SK-N-SH (cell line): ENCODE measurements around the gene CEACAM19. TPM values are rescaled to one million over a fixed set of nuclear protein-coding genes. Genes with fewer than 3 reads are reported as not detected.

Experiments
- CTCF ChIA-PET: fragments of 300-600, 350-600 bp; formaldehyde crosslinking; extraction: SDS; loops from one replicate; lab custom pipeline; 2021; lab: Yijun Ruan, JAX
- POLR2A ChIA-PET: fragments of 350-600 bp; sonication (Branson Sonifier 250); formaldehyde crosslinking; extraction: SDS; loops from one replicate; lab custom pipeline; 2020; ENCODE audit warnings: antibody characterized with exemption, inconsistent platforms; lab: Yijun Ruan, JAX
- DNase-seq: peaks from one replicate; pipeline ENCODE4 v3.0.0; 2012
- H2AFZ ChIP-seq: fragments of 200-600 bp; sonication (generic); 2 replicates; pipeline ENCODE4 v1.8.1; 2016; ENCODE audit warnings: antibody characterized with exemption, mild to moderate bottlenecking, low read depth
- H3F3A ChIP-seq: fragments of 200-600 bp; sonication (generic); replicated peaks from 2 replicates; pipeline ENCODE3; 2016; ENCODE audit warnings: antibody characterized with exemption, mild to moderate bottlenecking; ENCODE audit not compliant: insufficient read depth
- H3K27ac ChIP-seq, 2 experiments: fragments of 200-500 bp in 1 of 2; fragments of 200-600 bp in 1 of 2; sonication (Bioruptor generic) in 1 of 2; sonication (generic), shearing (Covaris generic) in 1 of 2; 2 replicates each; pipeline versions ENCODE4 v1.5.1 to v1.6.1; 2014 to 2016; ENCODE audit warnings: low read depth in 2 of 2, inconsistent platforms in 1 of 2, low read length in 1 of 2, mild to moderate bottlenecking in 1 of 2, mixed read lengths in 1 of 2
- H3K27me3 ChIP-seq: fragments of 200-600 bp; sonication (generic), shearing (Covaris generic); 2 replicates; pipeline ENCODE4 v1.6.1; 2016; ENCODE audit warnings: mixed run types; ENCODE audit not compliant: insufficient read depth
- H3K36me3 ChIP-seq, 2 experiments: fragments of 200-500 bp in 1 of 2; fragments of 200-600 bp in 1 of 2; sonication (Bioruptor generic) in 1 of 2; sonication (generic) in 1 of 2; replicated peaks in 1 of 2; 2 replicates each; pipeline versions ENCODE3 to v1.5.1; 2014 to 2016; ENCODE audit warnings: low read length in 1 of 2, mild to moderate bottlenecking in 1 of 2; ENCODE audit not compliant: insufficient read depth in 2 of 2, control insufficient read depth in 1 of 2
- H3K4me1 ChIP-seq, 2 experiments: fragments of 200-500 bp in 1 of 2; fragments of 200-600 bp in 1 of 2; sonication (Bioruptor generic) in 1 of 2; sonication (generic), shearing (Covaris generic) in 1 of 2; 2 replicates each; pipeline versions ENCODE4 v1.5.1 to v1.6.1; 2014 to 2016; ENCODE audit warnings: low read depth in 1 of 2, low read length in 1 of 2, mixed run types in 1 of 2; ENCODE audit not compliant: insufficient read depth in 2 of 2, control insufficient read depth in 1 of 2
- H3K4me2 ChIP-seq: fragments of 200-600 bp; sonication (generic), shearing (Covaris generic); 2 replicates; pipeline ENCODE4 v1.6.1; 2017; ENCODE audit warnings: mixed run types
- H3K4me3 ChIP-seq, 2 experiments: fragments of 200-500 bp in 1 of 2; fragments of 200-600 bp in 1 of 2; sonication (Bioruptor generic) in 1 of 2; sonication (generic), shearing (Covaris generic) in 1 of 2; 2 replicates each; pipeline versions ENCODE4 v1.5.1 to v1.8.1; 2014 to 2016; ENCODE audit warnings: low read depth in 2 of 2, inconsistent platforms in 1 of 2, low read length in 1 of 2, mild to moderate bottlenecking in 1 of 2, mixed read lengths in 1 of 2, moderate library complexity in 1 of 2
- H3K79me2 ChIP-seq: fragments of 200-600 bp; sonication (generic); 2 replicates; pipeline ENCODE4 v1.8.1; 2017; ENCODE audit warnings: mild to moderate bottlenecking; ENCODE audit not compliant: insufficient read depth
- H3K9ac ChIP-seq: fragments of 200-600 bp; sonication (generic); 2 replicates; pipeline ENCODE4 v1.6.1; 2017; ENCODE audit warnings: mixed run types
- H3K9me2 ChIP-seq: fragments of 200-600 bp; sonication (generic); 2 replicates; pipeline ENCODE4 v1.6.1; 2017; ENCODE audit warnings: mixed run types
- H3K9me3 ChIP-seq: fragments of 200-600 bp; sonication (generic); 2 replicates; pipeline ENCODE4 v1.6.1; 2017; ENCODE audit warnings: mixed run types, mild to moderate bottlenecking, moderate library complexity
- H4K20me1 ChIP-seq: fragments of 200-600 bp; sonication (generic); 2 replicates; pipeline ENCODE4 v1.6.1; 2017; ENCODE audit warnings: mild to moderate bottlenecking, mixed run types; ENCODE audit not compliant: insufficient read depth
- CHD2 ChIP-seq: fragments of 150-350 bp; IDR thresholded peaks from 2 replicates; pipeline ENCODE4 v1.6.1; 2018; ENCODE audit warnings: low read length; ENCODE audit not compliant: partially characterized antibody
- EZH2phosphoT487 ChIP-seq: fragments of 200-600 bp; sonication (generic); IDR thresholded peaks from 2 replicates; pipeline ENCODE4 v1.6.1; 2017; ENCODE audit warnings: low read depth, mixed run types, mild to moderate bottlenecking, antibody characterized with exemption, moderate library complexity, borderline replicate concordance
- FOXJ3 ChIP-seq: sonication (generic); formaldehyde crosslinking; IDR thresholded peaks from 2 replicates; pipeline ENCODE4 v1.5.1; 2020; ENCODE audit warnings: mild to moderate bottlenecking, missing genetic modification reagents
- MEF2A ChIP-seq: IDR thresholded peaks from 2 replicates; pipeline ENCODE4 v1.4.0; 2012; ENCODE audit warnings: low read depth, borderline replicate concordance
- MXI1 ChIP-seq: IDR thresholded peaks from 2 replicates; pipeline ENCODE4 v1.6.1; 2012; ENCODE audit warnings: mild to moderate bottlenecking, low read depth, low read length, improper control_type of control experiment
- NRF1 ChIP-seq: IDR thresholded peaks from 2 replicates; pipeline ENCODE4 v1.6.1; 2012; ENCODE audit warnings: low read depth, mild to moderate bottlenecking, low read length
- POLR2AphosphoS5 ChIP-seq: IDR thresholded peaks from 2 replicates; pipeline ENCODE4 v1.6.1; 2012; ENCODE audit warnings: low read depth, low read length
- RCOR1 ChIP-seq: fragments of 150-350 bp; IDR thresholded peaks from 2 replicates; pipeline ENCODE4 v1.6.1; 2017; ENCODE audit warnings: antibody characterized with exemption, low read length
- SIN3A ChIP-seq: IDR thresholded peaks from 2 replicates; pipeline ENCODE4 v1.6.1; 2012; ENCODE audit warnings: low read depth, mild to moderate bottlenecking, low read length, moderate library complexity, borderline replicate concordance
- TAF1 ChIP-seq: IDR thresholded peaks from 2 replicates; pipeline ENCODE4 v1.6.1; 2012; ENCODE audit warnings: low read depth, mild to moderate bottlenecking, low read length, moderate library complexity, borderline replicate concordance
- WGBS: methylation state at CpG from one replicate; pipeline ENCODE4 v1.1.6; 2017; ENCODE audit warnings: low lambda C conversion rate; 5-methylcytosine and 5-hydroxymethylcytosine counted together
- polyA plus RNA-seq, 3 experiments: library from polyadenylated mRNA; depleted of rRNA; stranded (reverse); fragments of >200 nt; gene quantifications; 2 replicates each; pipeline ENCODE4 v1.2.3, GENCODE V29; 2012
- TF ChIP-seq, protein P1 (sequence below): fragments of 150-350 bp; IDR thresholded peaks from 2 replicates; pipeline ENCODE4 v1.6.1; 2017; ENCODE audit warnings: antibody characterized with exemption, low read length, low read depth, borderline replicate concordance
- TF ChIP-seq, protein P2 (sequence below): IDR thresholded peaks from 2 replicates; pipeline ENCODE4 v1.4.0; 2012; ENCODE audit warnings: low read depth, borderline replicate concordance
- TF ChIP-seq, protein P3 (sequence below): fragments of 200-600 bp; sonication (generic); IDR thresholded peaks from 2 replicates; pipeline ENCODE4 v1.6.1; 2017; ENCODE audit warnings: antibody characterized with exemption, mild to moderate bottlenecking, moderate library complexity
- TF ChIP-seq, protein P4 (sequence below): IDR thresholded peaks from 2 replicates; pipeline ENCODE4; 2012

Gene CEACAM19
- polyA plus RNA-seq, 1 of the 3 experiments (the other 2 are of a cell fraction), result 2.0 TPM

DNA sequence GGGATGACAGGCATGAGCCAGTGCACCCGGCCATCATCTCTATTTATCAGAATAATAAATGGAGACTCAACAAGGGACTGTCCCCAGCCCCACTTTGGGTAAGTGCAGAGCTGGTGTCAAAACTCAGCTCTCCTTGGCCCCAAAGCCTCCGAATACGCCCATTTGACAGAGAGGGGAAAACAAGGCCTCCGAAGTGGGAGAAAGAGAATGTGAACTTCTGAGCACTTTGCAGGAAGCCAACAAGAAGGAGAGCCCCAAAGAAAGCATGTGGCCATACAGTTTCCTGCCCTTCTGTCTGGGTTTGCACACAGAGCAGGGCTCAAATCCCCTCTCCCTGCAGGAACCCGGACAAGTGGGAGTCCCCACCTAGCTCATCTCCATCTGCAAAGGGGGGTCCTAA, 29.3 kb downstream of the CEACAM19 start (continued):
- TF ChIP-seq CHD2 (no peak), MEF2A (no peak), NRF1 (no peak), EZH2phosphoT487 (no peak), POLR2AphosphoS5 (no peak), MXI1 (no peak), RCOR1 (no peak)
- TF ChIP-seq, protein P1, sequence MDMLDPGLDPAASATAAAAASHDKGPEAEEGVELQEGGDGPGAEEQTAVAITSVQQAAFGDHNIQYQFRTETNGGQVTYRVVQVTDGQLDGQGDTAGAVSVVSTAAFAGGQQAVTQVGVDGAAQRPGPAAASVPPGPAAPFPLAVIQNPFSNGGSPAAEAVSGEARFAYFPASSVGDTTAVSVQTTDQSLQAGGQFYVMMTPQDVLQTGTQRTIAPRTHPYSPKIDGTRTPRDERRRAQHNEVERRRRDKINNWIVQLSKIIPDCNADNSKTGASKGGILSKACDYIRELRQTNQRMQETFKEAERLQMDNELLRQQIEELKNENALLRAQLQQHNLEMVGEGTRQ, result no peak

DNA sequence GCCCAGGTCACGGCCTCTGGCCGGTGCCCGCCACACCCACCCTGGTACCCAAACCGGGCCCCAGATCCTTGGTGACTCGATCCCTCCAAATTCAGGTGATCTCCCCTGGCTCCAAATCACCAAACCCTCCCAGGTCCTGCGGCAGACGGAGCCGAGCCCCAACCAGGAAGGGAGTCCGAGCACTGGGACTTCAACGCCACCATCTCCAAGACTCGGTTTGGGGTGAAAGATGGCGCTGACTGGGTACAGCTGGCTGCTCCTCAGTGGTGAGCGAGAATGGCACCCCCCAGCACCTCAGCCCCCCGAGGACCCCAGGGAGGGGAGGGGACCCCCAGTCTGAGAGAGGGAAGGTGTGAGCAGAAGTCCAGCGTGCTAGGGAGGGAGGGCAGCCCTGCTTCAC, 29.9 kb downstream of the CEACAM19 start:
- H3K4me1 ChIP-seq, result no peaks in the 10 kb centered on the region
- no peak overlapping the region for H3K27ac ChIP-seq
- no peaks in the 10 kb centered on the region for H3K36me3 ChIP-seq
- ChIA-PET CTCF (interaction anchor here (1.8 to 3.5 kb wide), 4 partner anchors 12 to 130 kb away, joined by 7 to 13 read pairs (median 10); no protein-coding TSS in a partner anchor), POLR2A (no interaction called here)
- TF ChIP-seq SIN3A (no peak), MXI1 (no peak), TAF1 (no peak), FOXJ3 (no peak), RCOR1 (no peak), CHD2 (no peak)
- TF ChIP-seq, protein P2, sequence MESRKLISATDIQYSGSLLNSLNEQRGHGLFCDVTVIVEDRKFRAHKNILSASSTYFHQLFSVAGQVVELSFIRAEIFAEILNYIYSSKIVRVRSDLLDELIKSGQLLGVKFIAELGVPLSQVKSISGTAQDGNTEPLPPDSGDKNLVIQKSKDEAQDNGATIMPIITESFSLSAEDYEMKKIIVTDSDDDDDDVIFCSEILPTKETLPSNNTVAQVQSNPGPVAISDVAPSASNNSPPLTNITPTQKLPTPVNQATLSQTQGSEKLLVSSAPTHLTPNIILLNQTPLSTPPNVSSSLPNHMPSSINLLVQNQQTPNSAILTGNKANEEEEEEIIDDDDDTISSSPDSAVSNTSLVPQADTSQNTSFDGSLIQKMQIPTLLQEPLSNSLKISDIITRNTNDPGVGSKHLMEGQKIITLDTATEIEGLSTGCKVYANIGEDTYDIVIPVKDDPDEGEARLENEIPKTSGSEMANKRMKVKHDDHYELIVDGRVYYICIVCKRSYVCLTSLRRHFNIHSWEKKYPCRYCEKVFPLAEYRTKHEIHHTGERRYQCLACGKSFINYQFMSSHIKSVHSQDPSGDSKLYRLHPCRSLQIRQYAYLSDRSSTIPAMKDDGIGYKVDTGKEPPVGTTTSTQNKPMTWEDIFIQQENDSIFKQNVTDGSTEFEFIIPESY, result no peak
- TF ChIP-seq, protein P1, result no peak
- TF ChIP-seq, protein P3, sequence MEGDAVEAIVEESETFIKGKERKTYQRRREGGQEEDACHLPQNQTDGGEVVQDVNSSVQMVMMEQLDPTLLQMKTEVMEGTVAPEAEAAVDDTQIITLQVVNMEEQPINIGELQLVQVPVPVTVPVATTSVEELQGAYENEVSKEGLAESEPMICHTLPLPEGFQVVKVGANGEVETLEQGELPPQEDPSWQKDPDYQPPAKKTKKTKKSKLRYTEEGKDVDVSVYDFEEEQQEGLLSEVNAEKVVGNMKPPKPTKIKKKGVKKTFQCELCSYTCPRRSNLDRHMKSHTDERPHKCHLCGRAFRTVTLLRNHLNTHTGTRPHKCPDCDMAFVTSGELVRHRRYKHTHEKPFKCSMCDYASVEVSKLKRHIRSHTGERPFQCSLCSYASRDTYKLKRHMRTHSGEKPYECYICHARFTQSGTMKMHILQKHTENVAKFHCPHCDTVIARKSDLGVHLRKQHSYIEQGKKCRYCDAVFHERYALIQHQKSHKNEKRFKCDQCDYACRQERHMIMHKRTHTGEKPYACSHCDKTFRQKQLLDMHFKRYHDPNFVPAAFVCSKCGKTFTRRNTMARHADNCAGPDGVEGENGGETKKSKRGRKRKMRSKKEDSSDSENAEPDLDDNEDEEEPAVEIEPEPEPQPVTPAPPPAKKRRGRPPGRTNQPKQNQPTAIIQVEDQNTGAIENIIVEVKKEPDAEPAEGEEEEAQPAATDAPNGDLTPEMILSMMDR, result no peak
- TF ChIP-seq, protein P4, sequence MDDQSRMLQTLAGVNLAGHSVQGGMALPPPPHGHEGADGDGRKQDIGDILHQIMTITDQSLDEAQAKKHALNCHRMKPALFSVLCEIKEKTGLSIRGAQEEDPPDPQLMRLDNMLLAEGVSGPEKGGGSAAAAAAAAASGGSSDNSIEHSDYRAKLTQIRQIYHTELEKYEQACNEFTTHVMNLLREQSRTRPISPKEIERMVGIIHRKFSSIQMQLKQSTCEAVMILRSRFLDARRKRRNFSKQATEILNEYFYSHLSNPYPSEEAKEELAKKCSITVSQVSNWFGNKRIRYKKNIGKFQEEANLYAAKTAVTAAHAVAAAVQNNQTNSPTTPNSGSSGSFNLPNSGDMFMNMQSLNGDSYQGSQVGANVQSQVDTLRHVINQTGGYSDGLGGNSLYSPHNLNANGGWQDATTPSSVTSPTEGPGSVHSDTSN, result no peak
- peaks cover 6% of the 10 kb centered on the region for H3F3A ChIP-seq
- H3K4me2 ChIP-seq, result no peak overlapping the region
- no peak for DNase-seq
- H3K79me2 ChIP-seq, result no peaks in the 10 kb centered on the region
- WGBS, result 61% methylated on average over 7 of the region's 15 CpGs
- H4K20me1 ChIP-seq, result no peaks in the 10 kb centered on the region
- no peaks in the 10 kb centered on the region for H3K27me3 ChIP-seq
- no peaks in the 10 kb centered on the region for H3K9me3 ChIP-seq
- no peak overlapping the region for H3K4me3 ChIP-seq
- no peaks in the 10 kb centered on the region for H3K9me2 ChIP-seq
- no peak overlapping the region for H2AFZ ChIP-seq
- H3K9ac ChIP-seq, result no peak overlapping the region
